C4-2B (cell line): Measurements from ENCODE around the gene PRR5L.

ENCODE experiments used
- CTCF ChIP-seq: fragments of 450-650 bp; conservative IDR thresholded peaks from 2 replicates; pipeline ENCODE4 v1.5.1; 2017; ENCODE audit warnings: mild to moderate bottlenecking
- ZFX ChIP-seq: fragments of 450-650 bp; IDR thresholded peaks from 2 replicates; pipeline ENCODE4 v1.6.1; 2017

GRCh38 chr11:36254713-36255112 lies 41.4 kb upstream of the PRR5L start:
- TF ChIP-seq CTCF (no peak), ZFX (no peak)
